ENCODE data around the gene PCGF3.

DNA sequence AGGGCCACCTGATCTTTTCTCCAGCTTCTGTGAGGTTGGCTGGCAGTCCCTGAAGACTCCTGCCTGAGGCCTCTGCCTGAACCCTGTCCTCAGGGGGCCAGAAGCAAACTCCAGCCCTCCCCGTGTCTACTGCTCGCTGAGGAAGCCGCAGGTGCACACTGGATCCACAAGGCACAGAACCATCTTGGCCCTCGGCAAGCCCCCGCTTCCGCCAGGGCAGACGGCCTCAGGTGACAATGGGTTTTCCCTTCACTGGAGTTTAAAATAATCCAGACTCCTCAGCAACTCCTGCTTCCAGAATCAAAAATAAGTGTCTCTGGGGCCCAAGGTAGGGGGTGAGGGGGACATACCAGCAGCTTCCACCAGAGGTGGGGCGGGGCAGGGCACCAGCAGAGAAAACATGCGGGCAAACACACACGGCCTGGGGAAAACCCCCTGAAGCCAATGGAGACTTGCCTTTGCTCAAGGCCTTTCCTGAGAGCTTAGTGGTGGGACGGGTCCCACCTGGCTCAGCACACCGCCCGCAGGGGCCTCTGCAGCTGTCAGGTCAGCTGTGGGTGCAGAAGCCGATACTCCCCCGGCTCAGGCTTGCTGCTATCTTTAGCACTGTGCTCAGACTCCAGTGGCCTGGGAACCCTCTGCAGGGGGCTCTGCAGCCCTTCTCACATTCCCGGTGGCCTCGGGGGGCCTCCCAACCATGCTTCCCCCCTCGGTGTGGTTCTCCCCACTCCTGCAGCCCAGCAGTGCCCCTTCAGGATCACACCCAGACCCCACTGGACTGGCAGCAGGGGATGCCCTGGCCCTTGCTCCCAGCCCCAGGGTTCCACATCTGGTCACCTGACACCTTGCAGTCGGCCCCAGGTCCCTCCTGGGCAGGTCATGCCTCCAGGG, 29.4 kb upstream of the PCGF3 start:
- TF ChIP-seq, protein P1, sequence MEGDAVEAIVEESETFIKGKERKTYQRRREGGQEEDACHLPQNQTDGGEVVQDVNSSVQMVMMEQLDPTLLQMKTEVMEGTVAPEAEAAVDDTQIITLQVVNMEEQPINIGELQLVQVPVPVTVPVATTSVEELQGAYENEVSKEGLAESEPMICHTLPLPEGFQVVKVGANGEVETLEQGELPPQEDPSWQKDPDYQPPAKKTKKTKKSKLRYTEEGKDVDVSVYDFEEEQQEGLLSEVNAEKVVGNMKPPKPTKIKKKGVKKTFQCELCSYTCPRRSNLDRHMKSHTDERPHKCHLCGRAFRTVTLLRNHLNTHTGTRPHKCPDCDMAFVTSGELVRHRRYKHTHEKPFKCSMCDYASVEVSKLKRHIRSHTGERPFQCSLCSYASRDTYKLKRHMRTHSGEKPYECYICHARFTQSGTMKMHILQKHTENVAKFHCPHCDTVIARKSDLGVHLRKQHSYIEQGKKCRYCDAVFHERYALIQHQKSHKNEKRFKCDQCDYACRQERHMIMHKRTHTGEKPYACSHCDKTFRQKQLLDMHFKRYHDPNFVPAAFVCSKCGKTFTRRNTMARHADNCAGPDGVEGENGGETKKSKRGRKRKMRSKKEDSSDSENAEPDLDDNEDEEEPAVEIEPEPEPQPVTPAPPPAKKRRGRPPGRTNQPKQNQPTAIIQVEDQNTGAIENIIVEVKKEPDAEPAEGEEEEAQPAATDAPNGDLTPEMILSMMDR (IDR thresholded peaks at IDR 0.05), result no peak
- TF ChIP-seq ZFX (IDR thresholded peaks at IDR 0.05; ENCODE audit: borderline replicate concordance), result no peak

Data from 22Rv1 (cell line).